ENCODE results near the gene TACR1.

DNA sequence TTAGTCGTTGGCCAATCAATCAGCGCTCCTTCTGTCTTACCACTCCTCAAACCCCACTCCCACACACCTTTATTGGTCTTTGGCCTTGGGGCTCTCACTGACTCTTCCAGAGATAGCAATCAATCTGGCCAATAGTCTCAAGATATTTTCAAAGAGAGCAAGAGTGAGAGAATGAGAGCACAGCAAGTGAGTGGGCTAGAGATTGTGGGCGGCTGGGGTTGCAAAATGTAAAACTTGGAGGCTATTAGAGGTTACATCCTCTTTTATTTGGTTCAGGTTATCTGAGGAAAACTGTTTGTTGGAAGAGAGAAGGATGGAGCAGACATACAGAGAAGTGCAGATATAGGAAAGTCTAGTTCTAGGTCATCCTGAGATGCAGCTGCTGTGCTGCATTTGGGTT is 32.8 kb downstream of the TACR1 start:
- TF ChIP-seq, protein P1, sequence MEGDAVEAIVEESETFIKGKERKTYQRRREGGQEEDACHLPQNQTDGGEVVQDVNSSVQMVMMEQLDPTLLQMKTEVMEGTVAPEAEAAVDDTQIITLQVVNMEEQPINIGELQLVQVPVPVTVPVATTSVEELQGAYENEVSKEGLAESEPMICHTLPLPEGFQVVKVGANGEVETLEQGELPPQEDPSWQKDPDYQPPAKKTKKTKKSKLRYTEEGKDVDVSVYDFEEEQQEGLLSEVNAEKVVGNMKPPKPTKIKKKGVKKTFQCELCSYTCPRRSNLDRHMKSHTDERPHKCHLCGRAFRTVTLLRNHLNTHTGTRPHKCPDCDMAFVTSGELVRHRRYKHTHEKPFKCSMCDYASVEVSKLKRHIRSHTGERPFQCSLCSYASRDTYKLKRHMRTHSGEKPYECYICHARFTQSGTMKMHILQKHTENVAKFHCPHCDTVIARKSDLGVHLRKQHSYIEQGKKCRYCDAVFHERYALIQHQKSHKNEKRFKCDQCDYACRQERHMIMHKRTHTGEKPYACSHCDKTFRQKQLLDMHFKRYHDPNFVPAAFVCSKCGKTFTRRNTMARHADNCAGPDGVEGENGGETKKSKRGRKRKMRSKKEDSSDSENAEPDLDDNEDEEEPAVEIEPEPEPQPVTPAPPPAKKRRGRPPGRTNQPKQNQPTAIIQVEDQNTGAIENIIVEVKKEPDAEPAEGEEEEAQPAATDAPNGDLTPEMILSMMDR (IDR thresholded peaks at IDR 0.05), result no peak
- no peak for TF ChIP-seq EZH2 (IDR thresholded peaks at IDR 0.05; ENCODE audit: borderline replicate concordance, insufficient read depth, low read depth, low read length, poor library complexity, severe bottlenecking)

Data from B cell (primary cell).